ENCODE results near the gene PISD. TPM values are rescaled to one million over a fixed set of nuclear protein-coding genes. Genes with fewer than 3 reads are reported as not detected.
A peak's percentile ranks its signal among the peaks of the same experiment; 100 is the strongest.

Gene PISD
- total RNA-seq, 1 experiment from 2014 or later = 45.9 TPM

GRCh38 chr22:31651664-31652063 is 10.4 kb downstream of the PISD start:
- TF ChIP-seq CTCF (IDR thresholded peaks at IDR 0.05; ENCODE audit: unreplicated experiment) = no peak
- CTCF ChIA-PET = no interaction called here
- intact Hi-C loops (cut with micrococcal nuclease; ENCODE audit: unreplicated experiment) = no loop called here
- no TSS peak for BruUV-seq (replicated peaks)
- Mint-ChIP-seq H3K9me3 (ENCODE audit: low read depth, unreplicated experiment) (no peaks in the 10 kb centered on the region), H3K4me3 (ENCODE audit: low read depth, unreplicated experiment) (no peak overlapping the region), H3K27ac (ENCODE audit: unreplicated experiment) (no peak overlapping the region), H3K36me3 (ENCODE audit: insufficient read depth, unreplicated experiment) (peaks cover 30% of the 10 kb centered on the region), H3K27me3 (ENCODE audit: unreplicated experiment) (no peaks in the 10 kb centered on the region), H3K4me1 (ENCODE audit: low read depth, unreplicated experiment) (peaks cover 34% of the 10 kb centered on the region)
- DNase-seq = no peak

- Mint-ChIP-seq H3K9me3 (ENCODE audit: low read depth, unreplicated experiment) (no peaks in the 10 kb centered on the region), H3K4me3 (ENCODE audit: low read depth, unreplicated experiment) (no peak overlapping the region), H3K36me3 (ENCODE audit: insufficient read depth, unreplicated experiment) (peaks cover 36% of the 10 kb centered on the region), H3K27ac (ENCODE audit: unreplicated experiment) (no peak overlapping the region), H3K4me1 (ENCODE audit: low read depth, unreplicated experiment) (peaks cover 42% of the 10 kb centered on the region), H3K27me3 (ENCODE audit: unreplicated experiment) (no peaks in the 10 kb centered on the region)
- DNase-seq = no peak
- no peak for TF ChIP-seq CTCF (IDR thresholded peaks at IDR 0.05; ENCODE audit: unreplicated experiment)
- CTCF ChIA-PET = no interaction called here
- intact Hi-C loops (cut with micrococcal nuclease; ENCODE audit: unreplicated experiment) = no loop called here
- no TSS peak for BruUV-seq (replicated peaks)
Measured at GRCh38 chr22:31650391-31650790, 11.6 kb downstream of the PISD start.

- H3K4me1 Mint-ChIP-seq (ENCODE audit: low read depth, unreplicated experiment) = peaks cover 23% of the 10 kb centered on the region
- H3K27me3 Mint-ChIP-seq (ENCODE audit: unreplicated experiment) = no peaks in the 10 kb centered on the region
- no peak for TF ChIP-seq CTCF (IDR thresholded peaks at IDR 0.05; ENCODE audit: unreplicated experiment)
- intact Hi-C loops (cut with micrococcal nuclease; ENCODE audit: unreplicated experiment) = no loop called here
- DNase-seq = no peak
- BruUV-seq (replicated peaks) = no TSS peak
- no peaks in the 10 kb centered on the region for H3K9me3 Mint-ChIP-seq (ENCODE audit: low read depth, unreplicated experiment)
- H3K36me3 Mint-ChIP-seq (ENCODE audit: insufficient read depth, unreplicated experiment) = peaks cover 42% of the 10 kb centered on the region
- no peak overlapping the region for H3K4me3 Mint-ChIP-seq (ENCODE audit: low read depth, unreplicated experiment)
- CTCF ChIA-PET = no interaction called here
- H3K27ac Mint-ChIP-seq (ENCODE audit: unreplicated experiment) = peak overlapping the region; percentile 76
Measured at GRCh38 chr22:31647523-31648320, 14.3 kb downstream of the PISD start.

GRCh38 chr22:31647066-31647465 is 14.9 kb downstream of the PISD start:
- Mint-ChIP-seq H3K9me3 (ENCODE audit: low read depth, unreplicated experiment) (no peaks in the 10 kb centered on the region), H3K4me3 (ENCODE audit: low read depth, unreplicated experiment) (peak overlapping the region; percentile 12), H3K4me1 (ENCODE audit: low read depth, unreplicated experiment) (peaks cover 23% of the 10 kb centered on the region), H3K27me3 (ENCODE audit: unreplicated experiment) (no peaks in the 10 kb centered on the region), H3K27ac (ENCODE audit: unreplicated experiment) (peak overlapping the region; percentile 76), H3K36me3 (ENCODE audit: insufficient read depth, unreplicated experiment) (peaks cover 49% of the 10 kb centered on the region)
- no peak for TF ChIP-seq CTCF (IDR thresholded peaks at IDR 0.05; ENCODE audit: unreplicated experiment)
- no TSS peak for BruUV-seq (replicated peaks)
- CTCF ChIA-PET = no interaction called here
- intact Hi-C loops (cut with micrococcal nuclease; ENCODE audit: unreplicated experiment) = no loop called here
- no peak for DNase-seq
